IMR-90 (cell line): Measurements from ENCODE around the gene SH3RF3.

ENCODE experiments used
- POLR2A ChIP-seq: IDR thresholded peaks from 2 replicates; pipeline ENCODE4 v1.6.1; 2012; ENCODE audit warnings: mild to moderate bottlenecking, low read depth, low read length
- TF ChIP-seq, protein P1 (sequence below): conservative IDR thresholded peaks from 2 replicates; pipeline ENCODE4 v1.5.1; 2012; ENCODE audit warnings: mild to moderate bottlenecking, low read depth, low read length, improper control_type of control experiment

DNA sequence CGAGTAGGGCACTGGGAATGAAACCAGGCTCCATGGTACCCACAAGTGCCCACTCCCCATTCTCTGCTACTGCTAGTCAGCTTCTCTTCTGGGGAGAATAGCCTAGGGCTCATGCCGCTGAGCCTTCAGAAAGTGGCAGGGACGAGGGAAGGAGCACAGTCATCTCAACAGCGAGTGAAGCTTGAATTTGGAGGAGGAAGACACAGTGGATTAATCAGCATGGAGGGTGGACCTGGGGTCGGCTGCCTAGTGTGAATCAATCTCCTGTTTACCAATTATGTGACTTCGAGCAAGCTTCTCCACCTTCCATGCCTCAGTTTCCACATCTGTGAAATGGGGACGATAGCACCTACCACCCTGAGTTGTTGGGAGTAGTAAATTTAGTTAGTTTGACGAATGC lies 327.8 kb downstream of the SH3RF3 start:
- TF ChIP-seq, protein P1, sequence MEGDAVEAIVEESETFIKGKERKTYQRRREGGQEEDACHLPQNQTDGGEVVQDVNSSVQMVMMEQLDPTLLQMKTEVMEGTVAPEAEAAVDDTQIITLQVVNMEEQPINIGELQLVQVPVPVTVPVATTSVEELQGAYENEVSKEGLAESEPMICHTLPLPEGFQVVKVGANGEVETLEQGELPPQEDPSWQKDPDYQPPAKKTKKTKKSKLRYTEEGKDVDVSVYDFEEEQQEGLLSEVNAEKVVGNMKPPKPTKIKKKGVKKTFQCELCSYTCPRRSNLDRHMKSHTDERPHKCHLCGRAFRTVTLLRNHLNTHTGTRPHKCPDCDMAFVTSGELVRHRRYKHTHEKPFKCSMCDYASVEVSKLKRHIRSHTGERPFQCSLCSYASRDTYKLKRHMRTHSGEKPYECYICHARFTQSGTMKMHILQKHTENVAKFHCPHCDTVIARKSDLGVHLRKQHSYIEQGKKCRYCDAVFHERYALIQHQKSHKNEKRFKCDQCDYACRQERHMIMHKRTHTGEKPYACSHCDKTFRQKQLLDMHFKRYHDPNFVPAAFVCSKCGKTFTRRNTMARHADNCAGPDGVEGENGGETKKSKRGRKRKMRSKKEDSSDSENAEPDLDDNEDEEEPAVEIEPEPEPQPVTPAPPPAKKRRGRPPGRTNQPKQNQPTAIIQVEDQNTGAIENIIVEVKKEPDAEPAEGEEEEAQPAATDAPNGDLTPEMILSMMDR = no peak
- no peak for TF ChIP-seq POLR2A
